H9 (cell line): Measurements from ENCODE around the gene CUL2. TPM values are rescaled to one million over a fixed set of nuclear protein-coding genes. Genes with fewer than 3 reads are reported as not detected.

Source experiments
- DNase-seq: peaks from one replicate; pipeline ENCODE4 v3.0.0-alpha.2; 2017
- H2AFZ ChIP-seq: one replicate; pipeline ENCODE4 v1.6.1; 2013; ENCODE audit warnings: mild to moderate bottlenecking, low read length, control low read depth, moderate library complexity
- H2AK5ac ChIP-seq: 2 replicates; pipeline ENCODE4 v1.6.1; 2013; ENCODE audit warnings: low read length, control low read depth, mixed read lengths; ENCODE audit not compliant: insufficient read length
- H2BK120ac ChIP-seq: one replicate; pipeline ENCODE4 v1.6.1; 2013; ENCODE audit warnings: low read depth, mild to moderate bottlenecking, low read length, control low read depth, inconsistent platforms; ENCODE audit not compliant: poor library complexity, severe bottlenecking
- H2BK12ac ChIP-seq: 2 replicates; pipeline ENCODE4 v1.6.1; 2013; ENCODE audit warnings: low read length, control low read depth, mixed read lengths, low read depth; ENCODE audit not compliant: insufficient read length
- H2BK15ac ChIP-seq: 2 replicates; pipeline ENCODE4 v1.6.1; 2013; ENCODE audit warnings: low read depth, low read length, control low read depth
- H2BK20ac ChIP-seq: one replicate; pipeline ENCODE4 v1.6.1; 2013; ENCODE audit warnings: low read depth, mild to moderate bottlenecking, low read length, control low read depth, inconsistent platforms; ENCODE audit not compliant: poor library complexity, severe bottlenecking
- H2BK5ac ChIP-seq: 2 replicates; pipeline ENCODE4 v1.6.1; 2013; ENCODE audit warnings: low read length, control low read depth, mixed read lengths; ENCODE audit not compliant: insufficient read length
- H3K14ac ChIP-seq: 2 replicates; pipeline ENCODE4 v1.6.1; 2013; ENCODE audit warnings: low read length, control low read depth; ENCODE audit not compliant: insufficient read depth
- H3K18ac ChIP-seq: 2 replicates; pipeline ENCODE4 v1.6.1; 2013; ENCODE audit warnings: low read depth, mild to moderate bottlenecking, mixed read lengths, low read length, control low read depth; ENCODE audit not compliant: insufficient read length
- H3K23ac ChIP-seq: 2 replicates; pipeline ENCODE4 v1.6.1; 2013; ENCODE audit warnings: low read length, control low read depth, mixed read lengths, low read depth; ENCODE audit not compliant: insufficient read length
- H3K23me2 ChIP-seq: 2 replicates; pipeline ENCODE4 v1.6.1; 2013; ENCODE audit warnings: low read depth, mild to moderate bottlenecking, mixed read lengths, low read length, control low read depth; ENCODE audit not compliant: insufficient read length, poor library complexity, severe bottlenecking
- H3K27ac ChIP-seq: 2 replicates; pipeline ENCODE4 v1.5.1; 2013; ENCODE audit warnings: low read length, control low read depth, mixed read lengths, low read depth; ENCODE audit not compliant: insufficient read length
- H3K27me3 ChIP-seq: 2 replicates; pipeline ENCODE4 v1.6.1; 2013; ENCODE audit warnings: low read length, control low read depth, inconsistent platforms; ENCODE audit not compliant: insufficient read depth
- H3K4ac ChIP-seq: 2 replicates; pipeline ENCODE4 v1.6.1; 2013; ENCODE audit warnings: low read depth, mild to moderate bottlenecking, control low read depth, inconsistent platforms, low read length, moderate library complexity
- H3K4me1 ChIP-seq: 2 replicates; pipeline ENCODE4 v1.6.1; 2013; ENCODE audit warnings: low read length, control low read depth, inconsistent platforms; ENCODE audit not compliant: insufficient read depth
- H3K4me2 ChIP-seq: 2 replicates; pipeline ENCODE4 v1.6.1; 2013; ENCODE audit warnings: low read length, control low read depth, mixed read lengths; ENCODE audit not compliant: insufficient read length, insufficient read depth
- H3K56ac ChIP-seq: 2 replicates; pipeline ENCODE4 v1.6.1; 2013; ENCODE audit warnings: low read depth, mild to moderate bottlenecking, mixed read lengths, low read length, control low read depth; ENCODE audit not compliant: insufficient read length
- H3K79me1 ChIP-seq: 2 replicates; pipeline ENCODE4 v1.6.1; 2013; ENCODE audit warnings: low read depth, mild to moderate bottlenecking, moderate library complexity, low read length, control low read depth, inconsistent platforms; ENCODE audit not compliant: insufficient read depth, poor library complexity, severe bottlenecking
- H3K79me2 ChIP-seq: 2 replicates; pipeline ENCODE4 v1.6.1; 2013; ENCODE audit warnings: low read length, control low read depth, inconsistent platforms; ENCODE audit not compliant: insufficient read depth
- H3K9ac ChIP-seq: 2 replicates; pipeline ENCODE4 v1.6.1; 2013; ENCODE audit warnings: low read length, control low read depth, mixed read lengths; ENCODE audit not compliant: insufficient read length; ENCODE audit errors: extremely low read depth
- H3K9me3 ChIP-seq: one replicate; pipeline ENCODE4 v1.6.1; 2013; ENCODE audit warnings: low read depth, low read length, inconsistent platforms; ENCODE audit not compliant: control insufficient read depth
- H3T11ph ChIP-seq: one replicate; pipeline ENCODE4 v1.6.1; 2013; ENCODE audit warnings: mild to moderate bottlenecking, low read length, control low read depth, inconsistent platforms
- H4K20me1 ChIP-seq: one replicate; pipeline ENCODE4 v1.6.1; 2013; ENCODE audit not compliant: control insufficient read depth, insufficient read length, insufficient read depth
- H4K5ac ChIP-seq: 2 replicates; pipeline ENCODE4 v1.6.1; 2013; ENCODE audit warnings: low read depth, mild to moderate bottlenecking, mixed read lengths, low read length, control low read depth; ENCODE audit not compliant: insufficient read length
- H4K8ac ChIP-seq: replicated peaks from 2 replicates; pipeline ENCODE4 v1.6.1; 2013; ENCODE audit warnings: low read length, control low read depth, mixed read lengths, low read depth; ENCODE audit not compliant: insufficient read length
- H4K91ac ChIP-seq: 2 replicates; pipeline ENCODE4 v1.6.1; 2013; ENCODE audit warnings: low read depth, mild to moderate bottlenecking, moderate library complexity, mixed read lengths, low read length, control low read depth; ENCODE audit not compliant: insufficient read length
- H3K27ac Mint-ChIP-seq, 3 experiments: 2 replicates in 2 of 3; 3 replicates in 1 of 3; pipeline ENCODE4 v1.8.0; 2020 to 2021; ENCODE audit warnings: mixed read lengths in 3 of 3, mild to moderate bottlenecking in 1 of 3, moderate library complexity in 1 of 3
- H3K27me3 Mint-ChIP-seq: 2 replicates; pipeline ENCODE4 v1.8.0; 2021; ENCODE audit warnings: low read depth, mild to moderate bottlenecking, moderate library complexity, mixed read lengths
- H3K36me3 Mint-ChIP-seq, 3 experiments: 2 replicates in 2 of 3; 3 replicates in 1 of 3; pipeline ENCODE4 v1.8.0; 2020 to 2021; ENCODE audit warnings: low read depth in 3 of 3, mixed read lengths in 3 of 3; ENCODE audit not compliant: insufficient read depth in 1 of 3
- H3K4me1 Mint-ChIP-seq, 2 experiments: 2 replicates each; pipeline ENCODE4 v1.8.0; 2020; ENCODE audit warnings: mixed read lengths in 2 of 2
- H3K4me3 Mint-ChIP-seq, 2 experiments: 2 replicates in 1 of 2; 3 replicates in 1 of 2; pipeline ENCODE4 v1.8.0; 2020 to 2021; ENCODE audit warnings: mild to moderate bottlenecking in 2 of 2, mixed read lengths in 2 of 2, moderate library complexity in 1 of 2
- H3K9me3 Mint-ChIP-seq, 2 experiments: 2 replicates in 1 of 2; 3 replicates in 1 of 2; pipeline ENCODE4 v1.8.0; 2020; ENCODE audit warnings: mild to moderate bottlenecking in 2 of 2, mixed read lengths in 2 of 2, moderate library complexity in 1 of 2
- CTCF ChIP-seq: fragments of 200-600 bp; sonication (generic); conservative IDR thresholded peaks from 3 replicates; pipeline ENCODE4 v1.8.0; 2021; ENCODE audit warnings: antibody characterized with exemption, mild to moderate bottlenecking
- WGBS: extraction: QIAGEN DNeasy Blood & Tissue Kit; methylation state at CpG from one replicate; pipeline ENCODE4 v1.1.7; 2013; ENCODE audit warnings: missing lambda C conversion rate, low lambda C conversion rate, mixed read lengths; ENCODE audit not compliant: insufficient read length; ENCODE audit errors: extremely low coverage; 5-methylcytosine and 5-hydroxymethylcytosine counted together
- total RNA-seq: library from RNA; stranded (reverse); gene quantifications from 2 replicates; pipeline ENCODE4 v1.2.1, GENCODE V29; 2021

CUL2 gene
- total RNA-seq, 1 experiment from 2014 or later = 43.3 TPM

- no peak overlapping the region for H4K5ac ChIP-seq
- H4K20me1 ChIP-seq = no peaks in the 10 kb centered on the region
- Mint-ChIP-seq H3K36me3 (no peaks in the 10 kb centered on the region), H3K27ac (no peak overlapping the region), H3K27me3 (peaks cover under 1% of the 10 kb centered on the region), H3K9me3 (no peaks in the 10 kb centered on the region), H3K4me3 (no peak overlapping the region), H3K4me1 (0 out of 4 replicates have a peak, but pooled peaks cover 0 to 7% of the 10 kb centered on the region in 2 experiments)
- no peak overlapping the region for H2AFZ ChIP-seq
- H3K18ac ChIP-seq = no peak overlapping the region
- H3K4me1 ChIP-seq = no peaks in the 10 kb centered on the region
- no peak overlapping the region for H2BK12ac ChIP-seq
- H3K56ac ChIP-seq = no peak overlapping the region
- H2BK5ac ChIP-seq = no peak overlapping the region
- no peak overlapping the region for H3K23ac ChIP-seq
- WGBS = no CpG with 5 or more reads among the region's 5 CpGs
- no peak overlapping the region for H2BK15ac ChIP-seq
- DNase-seq = no peak
- no peak overlapping the region for H3K4ac ChIP-seq
- TF ChIP-seq CTCF = no peak
- no peak overlapping the region for H3K14ac ChIP-seq
- no peak overlapping the region for H2AK5ac ChIP-seq
- no peaks in the 10 kb centered on the region for H3K9me3 ChIP-seq
- no peak overlapping the region for H2BK120ac ChIP-seq
- H3K27ac ChIP-seq = no peak overlapping the region
- H2BK20ac ChIP-seq = no peak overlapping the region
- no peak overlapping the region for H4K91ac ChIP-seq
- no peaks in the 10 kb centered on the region for H3K79me2 ChIP-seq
- no peak overlapping the region for H4K8ac ChIP-seq
- no peak overlapping the region for H3T11ph ChIP-seq
- no peaks in the 10 kb centered on the region for H3K23me2 ChIP-seq
- no peak overlapping the region for H3K9ac ChIP-seq
- H3K27me3 ChIP-seq = no peaks in the 10 kb centered on the region
- no peak overlapping the region for H3K4me2 ChIP-seq
- no peaks in the 10 kb centered on the region for H3K79me1 ChIP-seq
Observed at GRCh38 chr10:34966451-34966850, 123.7 kb downstream of the CUL2 start.
